ENCODE results near the gene DNAJB7.
"Not testable (repeated sequence)": the region's sequence is repeated elsewhere in the genome, so short reads cannot be mapped to it uniquely, and the experiment has no call there.

The DNAJB7 gene

DNA sequence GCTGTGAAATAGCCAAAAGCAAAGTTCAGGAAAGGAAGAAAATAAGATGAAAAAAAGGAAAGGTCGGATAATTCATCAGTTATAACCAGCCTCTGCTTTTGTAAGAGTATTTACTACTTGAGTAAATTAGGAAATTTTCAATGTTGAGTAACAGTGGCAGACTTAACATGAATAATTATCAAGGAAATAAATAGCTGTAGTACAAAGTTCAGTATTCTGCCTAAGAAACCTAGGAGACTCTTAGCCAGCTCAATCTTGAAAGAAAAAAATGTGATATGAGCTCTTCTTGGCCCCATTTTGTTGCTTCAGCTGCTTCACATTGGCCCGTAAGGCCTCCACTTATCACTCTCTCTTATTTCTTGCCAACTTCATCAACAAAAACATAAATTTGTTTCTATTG is 17.0 kb upstream of the DNAJB7 start:
- H3K27ac ChIP-seq = no peak overlapping the region

DNA sequence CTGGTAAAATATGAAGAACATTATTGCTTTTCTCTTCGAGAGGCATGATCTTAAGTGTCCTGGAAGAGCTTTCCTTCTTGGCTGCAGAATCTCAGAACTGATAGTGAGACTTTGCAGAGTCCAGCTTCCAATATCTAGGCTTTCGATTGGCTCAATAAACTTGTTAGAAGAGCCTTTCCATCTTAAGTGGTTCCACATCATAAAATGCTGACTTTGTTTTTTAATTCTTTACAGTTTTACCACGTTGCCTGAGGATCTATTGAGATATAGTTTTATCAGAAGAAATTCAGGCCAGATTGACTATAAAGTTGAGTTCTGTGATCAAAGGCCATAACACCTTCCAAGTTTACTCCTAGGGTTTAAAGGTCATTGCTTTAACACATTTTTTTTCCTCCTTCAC is 15.6 kb upstream of the DNAJB7 start:
- no peak overlapping the region for H3K27ac ChIP-seq
- TF ChIP-seq, protein P1, sequence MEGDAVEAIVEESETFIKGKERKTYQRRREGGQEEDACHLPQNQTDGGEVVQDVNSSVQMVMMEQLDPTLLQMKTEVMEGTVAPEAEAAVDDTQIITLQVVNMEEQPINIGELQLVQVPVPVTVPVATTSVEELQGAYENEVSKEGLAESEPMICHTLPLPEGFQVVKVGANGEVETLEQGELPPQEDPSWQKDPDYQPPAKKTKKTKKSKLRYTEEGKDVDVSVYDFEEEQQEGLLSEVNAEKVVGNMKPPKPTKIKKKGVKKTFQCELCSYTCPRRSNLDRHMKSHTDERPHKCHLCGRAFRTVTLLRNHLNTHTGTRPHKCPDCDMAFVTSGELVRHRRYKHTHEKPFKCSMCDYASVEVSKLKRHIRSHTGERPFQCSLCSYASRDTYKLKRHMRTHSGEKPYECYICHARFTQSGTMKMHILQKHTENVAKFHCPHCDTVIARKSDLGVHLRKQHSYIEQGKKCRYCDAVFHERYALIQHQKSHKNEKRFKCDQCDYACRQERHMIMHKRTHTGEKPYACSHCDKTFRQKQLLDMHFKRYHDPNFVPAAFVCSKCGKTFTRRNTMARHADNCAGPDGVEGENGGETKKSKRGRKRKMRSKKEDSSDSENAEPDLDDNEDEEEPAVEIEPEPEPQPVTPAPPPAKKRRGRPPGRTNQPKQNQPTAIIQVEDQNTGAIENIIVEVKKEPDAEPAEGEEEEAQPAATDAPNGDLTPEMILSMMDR (conservative IDR thresholded peaks at IDR 0.05) = no peak
- TF ChIP-seq ZFX (IDR thresholded peaks at IDR 0.05) = no peak

More for the DNA sequence above, 17.0 kb upstream of the DNAJB7 start:
- TF ChIP-seq ZFX (IDR thresholded peaks at IDR 0.05) = no peak
- TF ChIP-seq, protein P1 (conservative IDR thresholded peaks at IDR 0.05) = no peak

DNA sequence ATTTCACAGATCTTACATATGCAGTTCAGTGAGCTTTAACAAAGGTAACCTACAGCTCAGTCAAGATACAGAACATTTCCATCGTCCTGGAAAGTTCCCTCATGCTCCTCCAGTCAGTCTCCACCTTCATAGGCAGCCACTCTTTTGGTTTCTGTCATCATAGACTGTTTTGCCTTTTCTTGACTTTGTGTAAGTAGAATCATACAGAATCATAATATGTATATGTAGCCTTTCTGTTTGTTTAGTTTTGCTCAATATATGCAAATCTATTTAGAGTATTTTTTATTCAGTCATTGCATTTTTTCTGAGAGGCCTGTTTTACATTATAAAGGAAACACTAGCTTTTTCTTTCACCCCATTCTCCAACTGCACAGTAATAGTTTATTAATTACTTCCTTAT is 15.0 kb upstream of the DNAJB7 start:
- TF ChIP-seq, protein P1 (conservative IDR thresholded peaks at IDR 0.05) = no peak
- no peak for TF ChIP-seq ZFX (IDR thresholded peaks at IDR 0.05)
- H3K27ac ChIP-seq = no peak overlapping the region

DNA sequence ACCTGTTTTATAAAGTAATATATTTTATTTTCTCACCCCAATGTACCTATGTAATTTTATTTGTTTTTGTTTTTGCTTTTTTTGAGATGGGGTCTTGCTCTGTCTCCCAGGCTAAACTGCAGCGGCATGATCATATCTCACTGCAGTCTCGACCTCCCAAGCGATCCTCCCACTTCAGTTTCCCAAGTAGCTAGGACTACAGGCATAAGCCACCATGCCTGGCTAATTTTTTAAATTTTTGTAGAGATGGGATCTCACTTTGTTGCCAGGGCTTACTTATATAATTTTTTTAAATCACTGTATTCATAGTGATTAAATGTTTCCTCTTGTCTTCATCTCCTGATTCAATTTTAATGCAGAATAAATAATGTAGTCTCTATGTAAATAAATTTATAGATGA is 13.2 kb upstream of the DNAJB7 start:
- no peak overlapping the region for H3K27ac ChIP-seq
- TF ChIP-seq, protein P1 (conservative IDR thresholded peaks at IDR 0.05) = no peak
- TF ChIP-seq ZFX (IDR thresholded peaks at IDR 0.05) = no peak

DNA sequence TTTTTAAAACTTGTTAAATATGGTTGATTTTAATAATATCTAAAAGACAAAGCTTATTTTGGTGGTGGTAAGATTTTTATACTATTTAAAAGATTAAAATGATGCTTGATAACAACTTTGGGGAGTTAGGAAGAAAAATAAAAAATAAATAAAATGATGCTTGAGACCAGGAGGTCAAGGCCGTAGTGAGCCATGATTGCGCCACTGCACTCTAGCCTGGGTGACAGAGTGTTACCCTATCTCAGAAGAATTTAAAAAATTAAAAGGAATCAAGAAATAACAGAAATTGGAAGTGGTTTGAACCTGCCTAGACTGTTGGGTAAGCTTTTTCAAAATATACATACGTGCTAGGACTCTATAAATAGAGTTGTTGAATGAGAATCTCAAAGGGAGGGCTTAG is 12.1 kb upstream of the DNAJB7 start:
- H3K27ac ChIP-seq = no peak overlapping the region
- TF ChIP-seq, protein P1 (conservative IDR thresholded peaks at IDR 0.05) = no peak
- TF ChIP-seq ZFX (IDR thresholded peaks at IDR 0.05) = no peak

DNA sequence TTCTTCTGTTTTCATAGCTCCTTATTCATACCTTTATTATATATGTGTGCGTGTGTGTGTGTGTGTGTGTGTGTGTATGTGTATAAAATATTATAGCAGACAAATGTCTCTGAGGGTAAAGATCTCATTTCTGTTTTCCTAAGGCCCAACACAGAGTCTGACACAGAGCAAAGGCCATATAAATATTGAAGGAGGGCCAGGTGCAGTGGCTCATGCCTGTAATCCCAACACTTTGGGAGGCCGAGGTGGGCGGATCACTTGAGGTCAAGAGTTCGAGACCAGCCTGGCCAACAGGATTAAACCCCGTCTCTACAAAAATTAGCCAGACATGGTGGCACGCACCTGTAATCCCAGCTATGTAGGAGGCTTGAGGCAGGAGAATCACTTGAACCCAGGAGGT is 6.5 kb upstream of the DNAJB7 start:
- not testable (repeated sequence) for H3K27ac ChIP-seq

DNA sequence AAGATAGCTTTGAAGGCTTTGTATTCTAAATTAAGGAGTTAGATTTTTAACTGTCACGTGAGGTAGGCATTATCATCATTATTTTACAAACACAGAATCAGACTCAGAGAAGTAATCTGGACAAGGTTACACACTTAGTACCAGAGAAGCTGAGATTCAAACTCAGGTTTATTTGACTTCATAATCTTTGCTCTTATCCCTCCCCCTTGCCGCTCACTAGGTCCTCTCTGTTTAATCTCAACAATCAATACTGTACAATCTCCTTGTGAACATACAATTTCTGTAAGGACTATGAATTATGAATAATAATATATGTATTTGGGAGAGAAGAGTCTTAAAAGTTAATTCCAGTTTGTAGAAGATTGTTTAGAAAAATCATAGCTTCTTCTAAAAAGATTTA is 5.2 kb upstream of the DNAJB7 start:
- TF ChIP-seq, protein P1 (conservative IDR thresholded peaks at IDR 0.05) = no peak
- TF ChIP-seq ZFX (IDR thresholded peaks at IDR 0.05) = no peak
- no peak overlapping the region for H3K27ac ChIP-seq

DNA sequence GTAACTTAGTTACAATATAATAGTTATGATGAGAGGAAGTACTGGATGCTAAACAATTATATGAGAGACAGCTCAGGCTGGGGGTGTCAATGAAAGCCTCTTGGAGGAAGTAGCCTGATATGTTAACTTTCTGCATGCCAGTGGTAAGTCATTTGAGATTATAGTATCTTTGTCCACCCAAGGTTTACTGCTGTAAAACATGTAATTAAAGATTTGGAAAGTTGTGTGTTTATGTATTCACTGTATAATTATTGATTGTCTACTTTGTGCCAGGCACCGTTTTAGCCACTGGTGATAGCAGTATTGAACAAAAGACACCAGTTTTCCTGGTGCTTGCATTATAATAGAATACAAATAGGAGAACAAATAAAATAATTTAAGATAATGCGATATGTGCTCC is 624 bp upstream of the DNAJB7 start:
- TF ChIP-seq, protein P1 (conservative IDR thresholded peaks at IDR 0.05) = no peak
- TF ChIP-seq ZFX (IDR thresholded peaks at IDR 0.05) = no peak
- no peak overlapping the region for H3K27ac ChIP-seq
